Measurements from ENCODE around the gene OCA2. TPM values are rescaled to one million over a fixed set of nuclear protein-coding genes. Genes with fewer than 3 reads are reported as not detected.

OCA2 gene
- total RNA-seq, 1 experiment from 2014 or later = 0.57 TPM

DNA sequence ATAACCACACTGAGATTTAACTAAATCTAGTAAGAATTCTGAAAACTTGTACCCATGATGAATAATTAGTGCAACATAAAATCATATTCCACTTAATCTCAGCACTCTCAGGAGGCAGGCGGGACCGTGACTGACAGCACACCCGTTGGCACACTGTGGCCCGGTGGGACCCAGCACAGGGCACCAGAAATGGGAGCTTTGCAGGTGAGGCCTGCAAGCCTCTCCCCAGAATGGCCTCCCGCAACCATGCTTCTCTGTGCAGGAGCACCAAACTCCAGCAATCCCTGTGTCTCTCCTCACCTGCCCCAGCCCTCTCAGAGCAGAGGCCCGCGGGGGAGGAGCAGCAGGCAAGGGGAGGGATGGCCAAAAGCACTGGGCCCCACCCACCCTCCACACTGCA, 31.5 kb upstream of the OCA2 start:
- Histone ChIP-seq H3K9me3 (no peaks in the 10 kb centered on the region), H3K27me3 (replicated peaks; ENCODE audit: control insufficient read depth, insufficient read depth, low read length) (no peaks in the 10 kb centered on the region), H3K4me1 (no peaks in the 10 kb centered on the region), H3K4me3 (ENCODE audit: low read depth, low read length) (no peak overlapping the region), H3K36me3 (ENCODE audit: control insufficient read depth, insufficient read depth, low read length) (peaks cover 4% of the 10 kb centered on the region)
- intact Hi-C loops (cut with micrococcal nuclease; ENCODE audit: unreplicated experiment) = no loop called here
- Mint-ChIP-seq H3K27ac (ENCODE audit: unreplicated experiment) (no peak overlapping the region), H3K9me3 (ENCODE audit: unreplicated experiment) (no peaks in the 10 kb centered on the region), H3K36me3 (ENCODE audit: insufficient read depth, unreplicated experiment) (peaks cover 42% of the 10 kb centered on the region), H3K27me3 (ENCODE audit: insufficient read depth, unreplicated experiment) (no peaks in the 10 kb centered on the region), H3K4me3 (ENCODE audit: unreplicated experiment) (no peak overlapping the region), H3K4me1 (ENCODE audit: low read depth, unreplicated experiment) (no peaks in the 10 kb centered on the region)
- no TSS peak for BruUV-seq (replicated peaks)
- no peak for DNase-seq
- POLR2A ChIA-PET = no interaction called here
- CTCF ChIA-PET = no interaction called here
- TF ChIP-seq, protein P1, sequence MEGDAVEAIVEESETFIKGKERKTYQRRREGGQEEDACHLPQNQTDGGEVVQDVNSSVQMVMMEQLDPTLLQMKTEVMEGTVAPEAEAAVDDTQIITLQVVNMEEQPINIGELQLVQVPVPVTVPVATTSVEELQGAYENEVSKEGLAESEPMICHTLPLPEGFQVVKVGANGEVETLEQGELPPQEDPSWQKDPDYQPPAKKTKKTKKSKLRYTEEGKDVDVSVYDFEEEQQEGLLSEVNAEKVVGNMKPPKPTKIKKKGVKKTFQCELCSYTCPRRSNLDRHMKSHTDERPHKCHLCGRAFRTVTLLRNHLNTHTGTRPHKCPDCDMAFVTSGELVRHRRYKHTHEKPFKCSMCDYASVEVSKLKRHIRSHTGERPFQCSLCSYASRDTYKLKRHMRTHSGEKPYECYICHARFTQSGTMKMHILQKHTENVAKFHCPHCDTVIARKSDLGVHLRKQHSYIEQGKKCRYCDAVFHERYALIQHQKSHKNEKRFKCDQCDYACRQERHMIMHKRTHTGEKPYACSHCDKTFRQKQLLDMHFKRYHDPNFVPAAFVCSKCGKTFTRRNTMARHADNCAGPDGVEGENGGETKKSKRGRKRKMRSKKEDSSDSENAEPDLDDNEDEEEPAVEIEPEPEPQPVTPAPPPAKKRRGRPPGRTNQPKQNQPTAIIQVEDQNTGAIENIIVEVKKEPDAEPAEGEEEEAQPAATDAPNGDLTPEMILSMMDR (IDR thresholded peaks at IDR 0.05; ENCODE audit: insufficient read depth in 1 of 2, low read depth in 1 of 2, low read length in 1 of 2, severe bottlenecking in 1 of 2, unreplicated experiment in 1 of 2) = no peak

DNA sequence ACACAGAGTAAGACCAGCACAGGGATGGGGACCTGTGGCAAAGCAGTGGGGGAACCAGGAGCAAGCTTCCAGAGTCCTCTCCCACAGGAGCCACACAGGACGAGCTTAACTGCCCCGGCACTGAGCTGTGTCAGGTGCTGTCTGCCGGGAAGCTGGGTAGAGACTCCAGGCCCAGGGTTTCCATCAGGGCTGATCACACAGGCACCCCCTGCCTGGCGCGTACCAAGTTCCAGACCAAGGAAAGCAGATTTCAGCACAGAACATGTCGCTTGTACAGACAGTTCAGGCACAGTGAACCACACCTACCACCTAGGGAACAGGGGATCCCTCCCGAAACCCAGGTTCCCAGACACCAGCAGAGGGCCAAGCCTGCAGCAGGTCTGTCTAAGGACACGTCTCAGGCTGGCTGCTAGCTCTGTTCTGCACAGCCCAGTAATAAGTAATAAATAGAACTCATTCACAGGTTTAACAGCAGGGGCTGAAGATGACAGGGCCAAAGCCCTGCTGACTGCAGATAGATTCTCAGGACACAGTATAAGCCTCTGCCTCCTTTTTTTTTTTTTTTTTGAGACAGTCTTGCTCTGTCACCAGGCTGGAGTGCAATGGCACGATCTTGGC, 30.2 kb upstream of the OCA2 start:
- ChIA-PET POLR2A (no interaction called here), CTCF (no interaction called here)
- intact Hi-C loops (cut with micrococcal nuclease; ENCODE audit: unreplicated experiment) = no loop called here
- Mint-ChIP-seq H3K27ac (ENCODE audit: unreplicated experiment) (no peak overlapping the region), H3K4me3 (ENCODE audit: unreplicated experiment) (no peak overlapping the region), H3K27me3 (ENCODE audit: insufficient read depth, unreplicated experiment) (no peaks in the 10 kb centered on the region), H3K9me3 (ENCODE audit: unreplicated experiment) (no peaks in the 10 kb centered on the region), H3K4me1 (ENCODE audit: low read depth, unreplicated experiment) (no peaks in the 10 kb centered on the region), H3K36me3 (ENCODE audit: insufficient read depth, unreplicated experiment) (peaks cover 30% of the 10 kb centered on the region)
- no TSS peak for BruUV-seq (replicated peaks)
- DNase-seq = no peak
- H3K36me3 ChIP-seq (ENCODE audit: control insufficient read depth, insufficient read depth, low read length) = peaks cover 3% of the 10 kb centered on the region; the same call in 1 of the 2 replicates
- no peaks in the 10 kb centered on the region for H3K9me3 ChIP-seq
- no peaks in the 10 kb centered on the region for H3K4me1 ChIP-seq
- no peaks in the 10 kb centered on the region for H3K27me3 ChIP-seq (replicated peaks; ENCODE audit: control insufficient read depth, insufficient read depth, low read length)
- TF ChIP-seq, protein P1 (IDR thresholded peaks at IDR 0.05; ENCODE audit: insufficient read depth in 1 of 2, low read depth in 1 of 2, low read length in 1 of 2, severe bottlenecking in 1 of 2, unreplicated experiment in 1 of 2) = no peak
- no peak overlapping the region for H3K4me3 ChIP-seq (ENCODE audit: low read depth, low read length)

DNA sequence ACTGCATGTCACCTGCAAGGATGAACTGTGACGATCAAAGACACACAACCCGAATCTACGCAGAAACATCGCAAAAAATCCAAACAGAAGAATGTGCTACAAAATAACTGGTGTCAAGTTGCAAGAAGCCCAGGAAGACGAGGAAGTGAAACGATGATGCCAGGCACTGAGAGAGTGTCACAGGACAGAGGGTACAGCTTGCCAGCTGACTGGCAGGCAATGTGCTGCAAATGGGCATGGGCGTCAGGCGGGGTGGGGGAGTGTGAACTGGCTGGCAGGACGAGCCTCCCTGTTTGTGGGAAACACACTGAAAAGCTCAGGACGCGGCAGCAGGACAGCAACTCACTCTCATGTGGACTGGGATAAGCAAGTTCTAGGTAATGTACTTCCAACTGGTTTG, 28.9 kb upstream of the OCA2 start:
- Mint-ChIP-seq H3K27ac (ENCODE audit: unreplicated experiment) (no peak overlapping the region), H3K27me3 (ENCODE audit: insufficient read depth, unreplicated experiment) (no peaks in the 10 kb centered on the region), H3K4me1 (ENCODE audit: low read depth, unreplicated experiment) (peaks cover 8% of the 10 kb centered on the region), H3K36me3 (ENCODE audit: insufficient read depth, unreplicated experiment) (peaks cover 40% of the 10 kb centered on the region), H3K9me3 (ENCODE audit: unreplicated experiment) (no peaks in the 10 kb centered on the region), H3K4me3 (ENCODE audit: unreplicated experiment) (no peak overlapping the region)
- Histone ChIP-seq H3K4me1 (no peaks in the 10 kb centered on the region), H3K9me3 (no peaks in the 10 kb centered on the region), H3K36me3 (ENCODE audit: control insufficient read depth, insufficient read depth, low read length) (peaks cover 2% of the 10 kb centered on the region; the same call in 1 of the 2 replicates), H3K27me3 (replicated peaks; ENCODE audit: control insufficient read depth, insufficient read depth, low read length) (no peaks in the 10 kb centered on the region), H3K4me3 (ENCODE audit: low read depth, low read length) (no peak overlapping the region)
- TF ChIP-seq, protein P1 (IDR thresholded peaks at IDR 0.05; ENCODE audit: insufficient read depth in 1 of 2, low read depth in 1 of 2, low read length in 1 of 2, severe bottlenecking in 1 of 2, unreplicated experiment in 1 of 2) = no peak
- DNase-seq = no peak
- intact Hi-C loops (cut with micrococcal nuclease; ENCODE audit: unreplicated experiment) = no loop called here
- ChIA-PET POLR2A (no interaction called here), CTCF (no interaction called here)
- no TSS peak for BruUV-seq (replicated peaks)

Measured in Caco-2 (cell line).